H1 (cell line): ENCODE data around the gene SCNM1. TPM values are rescaled to one million over a fixed set of nuclear protein-coding genes. Genes with fewer than 3 reads are reported as not detected.

Experiments used
- ATF3 ChIP-seq: IDR thresholded peaks from 2 replicates; pipeline ENCODE4 v1.6.1; 2011; ENCODE audit warnings: low read depth, mild to moderate bottlenecking, low read length; ENCODE audit not compliant: insufficient read depth
- CTCF ChIP-seq, 3 experiments: IDR thresholded peaks; 1 replicate in 2 of 3; 2 replicates in 1 of 3; pipeline versions ENCODE4 v1.5.1 to v1.6.1; 2011; ENCODE audit warnings: low read length in 3 of 3, mild to moderate bottlenecking in 3 of 3, inconsistent platforms in 2 of 3, low read depth in 1 of 3, moderate library complexity in 1 of 3; ENCODE audit not compliant: insufficient read depth in 1 of 3; ENCODE audit errors: control extremely low read depth in 1 of 3
- EZH2 ChIP-seq: fragments of 200-600 bp; sonication (generic); IDR thresholded peaks from 2 replicates; pipeline ENCODE4 v1.7.1; 2012; ENCODE audit warnings: low read depth, mild to moderate bottlenecking, moderate library complexity, low read length, inconsistent platforms; ENCODE audit not compliant: severe bottlenecking
- KDM1A ChIP-seq: fragments of 200-600, 300-600 bp; sonication (generic); IDR thresholded peaks from 2 replicates; pipeline ENCODE4 v1.7.1; 2016; ENCODE audit warnings: mild to moderate bottlenecking, low read length, borderline replicate concordance
- polyA plus RNA-seq, 7 experiments: library from polyadenylated mRNA; depleted of rRNA in 3 of 7; stranded (reverse) in 5 of 7; unstranded in 2 of 7; fragments of >200 nt in 5 of 7; fragments of 200-250 nt in 2 of 7; gene quantifications; 1 replicate in 5 of 7; 2 replicates in 1 of 7; 4 replicates in 1 of 7; pipeline versions ENCODE4 v1.2.1 to v1.2.3, GENCODE V29; 2011 to 2013; ENCODE audit warnings: missing spikeins in 2 of 7, mixed read lengths in 2 of 7
- total RNA-seq: library from RNA; stranded (reverse); fragmentation: NEBNext Ultra II Directional; extraction: Animal tissue kit (Norgen Biotek cat#: 25700); gene quantifications from 2 replicates; pipeline ENCODE4 v1.2.1, GENCODE V29; 2021

Gene SCNM1
- total and polyA plus RNA-seq, 2 of the 8 experiments (the other 6 are each of a cell fraction or from before 2014, with no cell fraction given): 13.6 to 46.2 TPM

- TF ChIP-seq EZH2: no peak
- no peak for TF ChIP-seq ATF3
- TF ChIP-seq CTCF (IDR thresholded peaks at IDR 0.05; ENCODE audit: control extremely low read depth in 1 of 3, insufficient read depth in 1 of 3, low read depth in 1 of 3, low read length in 3 of 3): peak; percentile 20 to 41 (median 38)
- TF ChIP-seq KDM1A: no peak
- TF ChIP-seq, all 59 proteins: peak for 2
Observed at GRCh38 chr1:151135433-151136385, 30.2 kb upstream of the SCNM1 start (continued).
